GM03348 (cell line): ENCODE data around the gene COL24A1.
"Not testable (repeated sequence)": the region's sequence is repeated elsewhere in the genome, so short reads cannot be mapped to it uniquely, and the experiment has no call there.

Experiments
- DNase-seq: peaks from one replicate; pipeline ENCODE4 v3.0.0; 2012; ENCODE audit warnings: low spot score

Gene COL24A1

GRCh38 chr1:85984636-85985035, 171.9 kb downstream of the COL24A1 start:
- DNase-seq = no peak

- no peak for DNase-seq
Measured at GRCh38 chr1:85983316-85983715, 173.3 kb downstream of the COL24A1 start.

GRCh38 chr1:85976516-85977205, 179.9 kb downstream of the COL24A1 start:
- DNase-seq = no peak

GRCh38 chr1:85975912-85976371, 180.6 kb downstream of the COL24A1 start:
- no peak for DNase-seq

GRCh38 chr1:85962457-85962856, 194.1 kb downstream of the COL24A1 start:
- no peak for DNase-seq

- DNase-seq = no peak
Measured at GRCh38 chr1:85957760-85958159, 198.8 kb downstream of the COL24A1 start.

- DNase-seq = not testable (repeated sequence)
Measured at GRCh38 chr1:85955218-85955617, 201.4 kb downstream of the COL24A1 start.

GRCh38 chr1:85952460-85952859, 204.1 kb downstream of the COL24A1 start:
- DNase-seq = no peak

GRCh38 chr1:85947186-85947585, 209.4 kb downstream of the COL24A1 start:
- no peak for DNase-seq

- no peak for DNase-seq
Measured at GRCh38 chr1:85943945-85944344, 212.6 kb downstream of the COL24A1 start.

- no peak for DNase-seq
Measured at GRCh38 chr1:85943526-85943925, 213.0 kb downstream of the COL24A1 start.

GRCh38 chr1:85940656-85941306, 215.8 kb downstream of the COL24A1 start:
- peak; percentile 34 for DNase-seq

GRCh38 chr1:85938829-85939228, 217.7 kb downstream of the COL24A1 start:
- no peak for DNase-seq

- no peak for DNase-seq
Measured at GRCh38 chr1:85936470-85936869, 220.1 kb downstream of the COL24A1 start.

GRCh38 chr1:85936057-85936456, 220.5 kb downstream of the COL24A1 start:
- no peak for DNase-seq

GRCh38 chr1:85935234-85935633, 221.3 kb downstream of the COL24A1 start:
- DNase-seq = no peak

- no peak for DNase-seq
Measured at GRCh38 chr1:85934516-85934915, 222.1 kb downstream of the COL24A1 start.

- DNase-seq = no peak
Measured at GRCh38 chr1:85933961-85934360, 222.6 kb downstream of the COL24A1 start.

- peak; percentile 11 for DNase-seq
Measured at GRCh38 chr1:85911742-85912141, 244.8 kb downstream of the COL24A1 start.

GRCh38 chr1:85900921-85901320, 255.7 kb downstream of the COL24A1 start:
- no peak for DNase-seq

GRCh38 chr1:85898861-85899260, 257.7 kb downstream of the COL24A1 start:
- DNase-seq = peak; percentile 2

GRCh38 chr1:85894651-85895050, 261.9 kb downstream of the COL24A1 start:
- peak; percentile 57 for DNase-seq

- no peak for DNase-seq
Measured at GRCh38 chr1:85892366-85892765, 264.2 kb downstream of the COL24A1 start.

- DNase-seq = no peak
Measured at GRCh38 chr1:85889870-85890269, 266.7 kb downstream of the COL24A1 start.
